NCI-H1092 (cell line): ENCODE data around the gene SNED1.

Source experiments
- DNase-seq: peaks from one replicate; lab custom pipeline; 2025; lab: John Stamatoyannopoulos, UW

Gene SNED1

DNA sequence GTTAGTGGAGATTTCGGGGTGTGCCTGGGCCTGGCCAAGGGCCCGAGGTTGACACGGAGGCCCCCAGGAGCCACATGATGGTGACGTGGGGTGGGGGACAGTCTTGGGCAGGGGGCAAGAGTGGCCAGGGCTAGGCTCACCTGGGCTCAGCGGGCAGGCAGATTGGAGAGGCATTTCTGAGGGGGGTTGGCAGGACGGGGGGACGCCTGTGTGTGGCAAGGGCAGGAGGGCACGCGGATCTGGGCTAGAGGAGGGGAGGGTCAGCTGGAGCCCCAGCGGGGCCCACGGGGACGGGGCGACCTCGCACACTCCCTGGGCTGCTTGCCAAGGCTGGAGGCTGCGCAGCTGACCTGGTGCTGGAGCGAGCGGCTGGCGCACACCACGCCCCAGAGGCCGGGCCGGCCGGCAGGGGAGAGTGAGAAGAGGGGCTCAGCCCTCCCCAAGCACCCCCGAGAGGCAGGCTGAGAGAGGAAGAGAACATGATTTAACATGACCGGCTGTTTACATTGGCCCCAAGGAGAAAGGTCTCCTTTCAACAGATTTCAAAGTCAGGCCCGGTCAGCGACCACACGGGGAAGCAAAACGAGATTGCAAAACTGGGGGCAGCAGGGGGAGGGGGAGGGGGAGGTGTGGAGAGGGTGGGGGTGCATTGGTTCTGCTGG lies 38.0 kb upstream of the SNED1 start:
- DNase-seq = no peak

DNA sequence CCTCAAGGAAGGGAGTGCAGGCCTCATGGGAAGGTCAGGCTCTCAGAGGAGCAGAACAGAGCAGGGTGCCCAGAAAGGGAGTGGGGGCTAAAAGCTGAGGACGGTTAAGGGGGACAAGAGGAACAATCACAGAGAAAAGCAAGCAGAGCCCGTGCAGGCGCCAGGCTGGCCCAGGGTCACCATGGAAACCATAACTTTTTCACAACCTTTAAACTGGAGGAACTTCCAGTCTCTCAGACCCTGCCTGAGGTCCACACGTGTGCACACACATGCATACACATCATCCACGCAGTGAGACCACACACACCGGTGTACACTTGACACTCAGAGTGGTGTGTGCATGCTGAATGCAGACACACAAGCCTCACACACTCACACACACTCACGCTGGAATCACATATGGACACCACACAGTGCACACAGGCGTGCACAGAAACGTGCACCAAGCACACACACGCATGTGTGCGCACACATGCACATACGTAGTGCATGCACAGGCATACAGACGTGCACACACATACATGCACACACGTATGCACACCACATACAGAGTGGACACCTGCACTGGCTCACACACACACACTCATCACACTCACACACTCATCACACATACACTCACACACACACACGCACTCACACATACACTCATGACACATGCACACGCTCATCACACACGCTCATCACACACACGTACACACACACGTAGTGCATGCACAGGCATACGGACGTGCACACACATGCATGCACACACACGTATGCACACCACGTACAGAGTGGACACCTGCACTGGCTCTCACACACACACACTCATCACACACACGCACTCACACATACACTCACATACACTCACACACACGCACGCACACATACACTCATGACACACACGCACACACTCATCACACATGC lies 37.2 kb upstream of the SNED1 start:
- DNase-seq = no peak

DNA sequence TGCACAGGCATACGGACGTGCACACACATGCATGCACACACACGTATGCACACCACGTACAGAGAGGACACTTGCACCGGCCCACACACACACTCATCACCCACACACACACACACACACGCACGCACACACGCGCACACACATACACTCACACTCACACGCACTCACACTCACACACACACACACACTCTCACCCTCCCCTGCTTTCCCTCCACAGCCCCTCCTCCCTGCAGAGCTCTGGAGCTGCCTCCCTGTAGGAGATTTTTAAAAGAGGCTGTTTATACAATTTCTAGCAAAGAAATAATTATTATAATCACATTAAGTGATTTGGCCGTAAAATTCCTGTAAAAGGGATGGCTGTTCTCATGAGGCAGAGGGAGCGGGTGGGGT lies 36.5 kb upstream of the SNED1 start:
- DNase-seq = no peak

DNA sequence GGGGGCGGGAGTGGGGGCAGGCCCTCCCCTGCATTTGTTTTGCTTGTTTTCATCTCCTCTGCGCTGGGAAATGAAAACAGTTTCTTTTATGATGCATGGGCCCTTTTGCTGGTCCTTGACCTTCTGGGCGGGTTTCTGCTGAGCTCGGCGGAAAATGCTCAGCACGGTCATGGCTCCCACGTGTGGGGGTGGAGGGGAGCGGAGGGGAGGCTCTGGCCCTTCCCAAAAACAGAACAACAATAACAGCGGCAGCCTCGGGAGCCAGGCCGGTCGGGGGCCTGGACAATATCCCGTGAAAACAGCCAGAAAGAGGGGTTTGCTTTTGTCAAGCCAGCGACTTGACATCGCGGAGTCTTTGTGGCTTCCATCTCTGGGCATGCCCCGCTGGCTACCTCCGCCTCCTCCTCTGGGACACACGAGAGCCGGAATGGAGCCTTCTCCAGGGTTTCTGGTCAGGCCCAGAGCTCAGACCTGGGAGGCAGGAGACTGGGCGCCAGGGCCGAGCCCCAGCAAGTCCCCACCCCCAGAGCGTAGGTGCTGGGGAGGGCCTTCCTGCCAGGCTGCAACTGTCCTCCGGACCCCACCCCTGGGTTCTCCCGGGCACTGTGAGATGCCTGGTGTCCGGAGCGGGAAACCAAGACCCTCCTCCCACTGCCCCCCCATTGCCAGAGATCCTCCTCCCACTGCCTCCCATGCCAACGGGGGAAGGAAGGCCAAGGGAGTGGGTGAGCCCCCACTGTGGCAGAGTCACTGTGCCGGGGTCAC lies 35.9 kb upstream of the SNED1 start:
- no peak for DNase-seq

DNA sequence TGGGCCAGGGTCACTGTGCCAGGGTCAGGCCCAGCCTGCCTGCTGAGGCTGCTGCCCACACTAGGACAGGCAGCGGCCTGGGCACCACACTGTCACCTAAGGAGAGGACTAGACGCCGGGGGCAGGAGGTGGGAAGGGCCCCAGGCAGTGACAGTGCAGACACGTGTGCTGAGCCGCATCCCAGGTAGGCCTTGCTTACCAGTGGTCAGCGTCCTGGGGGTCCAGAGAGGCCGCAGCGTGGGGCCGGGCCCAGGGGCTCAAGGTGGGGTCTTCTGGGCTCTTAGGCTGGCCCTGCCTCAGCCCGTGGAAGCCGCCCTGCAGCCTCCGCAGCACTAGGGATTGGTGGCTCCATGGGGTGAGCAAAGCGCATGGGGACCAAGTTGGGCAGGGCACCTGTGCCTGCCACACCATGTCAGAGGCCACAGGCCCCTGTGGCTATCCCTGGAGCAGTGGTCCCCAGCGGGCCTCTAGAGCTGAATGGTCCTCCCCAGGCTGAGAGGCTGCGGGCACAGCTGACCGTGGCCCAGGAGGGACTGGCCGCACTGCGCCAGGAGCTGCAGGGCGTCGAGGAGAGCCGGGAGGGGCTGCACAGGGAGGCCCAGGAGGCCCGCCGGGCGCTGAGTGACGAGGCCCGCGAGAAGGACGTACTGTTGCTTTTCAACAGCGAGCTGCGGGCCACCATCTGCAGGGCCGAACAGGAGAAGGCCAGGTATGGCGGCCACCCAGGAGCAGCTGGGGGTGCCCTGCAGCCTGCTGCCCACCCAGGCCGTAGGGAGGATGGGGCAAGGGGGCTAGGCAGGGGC lies 35.2 kb upstream of the SNED1 start:
- DNase-seq = no peak

DNA sequence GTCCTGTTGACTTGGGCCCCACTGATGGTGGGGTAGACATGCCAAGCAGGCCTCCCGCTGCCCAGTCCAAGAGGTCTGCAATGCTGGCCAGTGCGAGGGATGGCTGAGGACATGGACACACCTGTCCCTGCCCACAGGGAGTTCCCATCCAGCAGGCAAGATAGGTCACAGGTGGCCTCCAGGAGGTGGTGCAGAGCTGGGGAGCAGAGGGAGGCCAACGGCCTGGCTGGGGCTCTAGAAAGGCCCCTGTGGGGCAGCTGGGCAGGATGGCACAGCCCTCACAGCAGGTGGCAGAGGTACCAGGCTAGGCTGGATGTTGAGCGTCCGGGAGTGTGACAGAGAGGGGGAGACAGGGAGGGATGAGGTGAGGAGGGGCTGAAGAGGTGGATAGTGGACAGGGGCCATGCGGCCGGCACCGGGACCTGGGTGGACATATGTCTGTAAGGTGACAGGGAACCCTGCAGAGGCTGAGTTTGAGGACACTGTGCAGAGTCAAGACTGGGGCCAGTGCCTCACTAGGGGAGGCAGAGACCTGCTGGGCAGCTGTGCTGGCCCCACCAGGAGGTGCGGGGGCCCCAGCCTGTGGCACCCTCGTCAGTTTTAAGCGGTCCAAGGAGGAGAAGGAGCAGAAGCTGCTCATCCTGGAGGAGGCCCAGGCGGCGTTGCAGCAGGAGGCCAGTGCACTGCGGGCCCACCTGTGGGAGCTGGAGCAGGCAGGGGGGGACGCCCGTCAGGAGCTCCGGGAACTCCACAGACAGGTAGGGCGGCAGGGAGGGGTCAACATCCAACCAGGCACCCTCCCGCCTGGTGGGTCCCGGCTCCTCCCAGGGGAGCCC lies 34.3 kb upstream of the SNED1 start:
- DNase-seq = no peak

DNA sequence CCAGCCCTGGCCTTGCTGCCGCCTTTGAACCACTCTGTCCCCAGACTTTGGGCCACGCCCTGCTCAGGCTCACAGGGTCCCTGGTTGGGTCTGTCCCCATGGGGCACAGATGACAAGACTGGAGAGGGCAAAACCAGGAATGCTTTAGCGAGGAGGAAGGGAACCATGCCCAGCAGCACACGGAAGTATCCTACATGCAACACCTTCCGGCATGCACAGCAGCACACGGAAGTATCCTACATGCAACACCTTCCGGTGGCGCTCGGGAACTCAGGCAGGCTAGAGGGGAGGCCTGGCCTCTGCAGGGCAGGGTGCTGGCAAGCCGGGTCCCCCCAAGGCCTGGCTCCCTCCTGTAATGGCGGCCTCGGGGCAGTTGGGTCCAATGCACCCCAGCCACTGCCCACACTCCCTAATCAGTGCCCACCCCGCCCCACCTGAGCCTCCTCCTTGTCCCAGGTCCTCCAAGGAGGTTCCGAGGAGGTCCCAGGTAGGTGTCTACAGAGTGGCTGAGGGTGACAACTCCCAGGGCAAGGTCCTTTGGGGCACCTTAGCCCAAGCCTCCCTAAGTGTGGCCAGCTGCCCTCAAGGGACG lies 33.6 kb upstream of the SNED1 start:
- DNase-seq = no peak

DNA sequence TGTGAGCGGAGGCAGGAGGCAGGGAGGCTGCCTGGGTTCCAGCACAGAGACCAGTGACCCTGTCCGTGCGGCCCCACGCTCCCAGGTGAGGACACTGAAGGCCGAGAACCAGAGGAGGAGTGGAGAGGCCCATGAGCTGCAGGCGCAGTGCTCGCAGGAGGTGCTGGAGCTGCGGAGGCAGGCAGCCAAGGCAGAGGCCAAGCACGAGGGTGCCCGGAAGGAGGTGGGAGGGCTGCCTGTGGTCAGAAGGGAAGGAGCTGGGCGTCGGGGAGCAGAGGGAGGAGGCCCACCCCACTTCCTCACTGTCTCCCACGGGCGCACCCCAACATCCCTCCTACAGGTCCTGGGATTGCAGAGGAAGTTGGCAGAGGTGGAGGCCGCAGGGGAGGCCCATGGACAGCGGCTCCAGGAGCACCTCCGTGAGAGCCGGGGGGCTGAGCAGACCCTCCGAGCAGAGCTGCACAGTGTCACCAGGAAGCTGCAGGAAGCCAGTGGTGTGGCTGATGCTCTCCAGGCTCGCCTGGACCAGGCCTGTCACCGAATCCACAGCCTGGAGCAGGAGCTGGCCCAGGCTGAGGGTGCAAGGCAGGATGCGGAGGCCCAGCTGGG lies 33.0 kb upstream of the SNED1 start:
- DNase-seq = no peak

DNA sequence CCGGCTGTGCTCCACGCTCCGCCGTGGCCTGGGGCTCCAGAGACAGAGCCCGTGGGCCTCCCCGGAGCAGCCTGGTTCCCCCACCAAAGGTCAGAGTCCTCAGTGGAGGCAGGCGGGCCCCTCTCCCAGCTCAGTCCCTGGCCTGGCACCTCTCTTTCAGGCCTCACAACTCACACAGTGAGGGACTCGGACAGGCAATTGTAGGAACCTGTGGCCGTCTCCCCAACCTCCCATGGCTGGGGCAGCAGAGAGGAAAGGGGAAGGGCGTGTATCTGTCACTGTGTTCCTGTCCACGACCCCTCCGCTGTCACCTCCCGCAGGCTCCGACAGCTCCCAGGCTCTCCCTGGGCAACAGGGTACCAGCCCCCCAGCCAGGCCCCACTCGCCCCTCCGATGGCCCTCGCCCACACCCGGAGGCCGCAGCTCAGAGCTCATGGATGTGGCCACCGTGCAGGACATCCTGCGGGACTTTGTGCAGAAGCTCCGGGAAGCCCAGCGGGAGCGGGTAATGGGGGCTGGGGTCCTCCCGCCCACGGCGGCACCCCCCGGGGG lies 32.4 kb upstream of the SNED1 start:
- no peak for DNase-seq

DNA sequence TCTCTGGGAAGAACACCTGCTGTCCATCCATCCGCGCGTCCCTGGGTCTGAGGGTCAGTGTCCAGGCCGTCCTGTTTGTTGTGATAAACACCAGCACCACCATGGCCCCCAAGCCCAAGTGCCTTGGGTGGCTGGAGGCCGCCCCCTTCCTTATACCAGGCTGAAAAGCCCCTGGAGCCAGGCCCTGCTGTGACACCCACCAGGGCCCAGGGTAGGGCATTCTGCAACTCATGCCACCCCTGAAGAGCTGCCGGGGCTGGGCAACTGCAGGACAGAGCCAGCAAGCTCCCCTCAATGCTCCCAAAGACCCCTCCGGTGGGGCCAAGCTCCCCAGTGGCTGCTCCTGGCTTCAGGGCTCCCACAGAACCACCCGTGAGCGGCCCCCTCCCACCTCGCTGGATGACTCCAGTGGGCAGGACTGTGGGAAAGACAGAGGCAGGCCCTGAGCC lies 31.9 kb upstream of the SNED1 start:
- no peak for DNase-seq

DNA sequence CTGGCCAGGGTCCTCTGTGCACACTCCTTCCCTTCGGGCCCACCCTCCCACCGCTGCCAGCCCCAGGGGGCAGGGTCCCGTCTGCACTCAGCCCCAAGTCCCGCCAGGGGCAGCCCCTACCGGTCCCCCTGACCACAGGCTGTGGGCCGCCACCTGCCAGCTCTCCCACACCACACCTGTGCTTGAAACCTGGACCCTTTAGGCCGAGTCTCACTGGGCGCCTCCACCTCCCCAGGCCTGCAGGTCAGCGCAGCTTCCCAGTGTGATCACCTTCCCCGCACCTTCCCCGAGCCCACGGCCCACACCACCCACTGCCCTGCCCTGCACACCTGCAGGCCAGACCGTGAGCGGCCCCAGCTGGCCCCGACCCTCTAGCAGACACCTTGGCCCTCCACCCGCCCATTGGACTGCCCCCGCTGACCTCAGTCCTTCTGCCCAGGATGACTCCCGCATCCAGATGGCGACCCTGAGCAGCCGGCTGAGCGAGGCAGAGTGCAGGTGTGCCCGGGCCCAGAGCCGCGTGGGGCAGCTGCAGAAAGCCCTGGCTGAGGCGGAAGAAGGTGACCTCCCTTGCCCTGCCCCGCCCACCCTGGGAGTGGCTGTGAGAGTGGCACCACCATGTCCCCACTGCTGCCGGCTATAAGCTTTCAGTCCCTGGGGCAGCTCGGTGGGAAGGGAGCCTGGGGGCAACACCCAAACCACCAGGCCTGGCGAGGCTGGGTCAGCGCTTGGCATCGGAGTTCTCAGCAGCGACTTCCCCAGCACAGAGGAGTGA lies 31.3 kb upstream of the SNED1 start:
- no peak for DNase-seq

DNA sequence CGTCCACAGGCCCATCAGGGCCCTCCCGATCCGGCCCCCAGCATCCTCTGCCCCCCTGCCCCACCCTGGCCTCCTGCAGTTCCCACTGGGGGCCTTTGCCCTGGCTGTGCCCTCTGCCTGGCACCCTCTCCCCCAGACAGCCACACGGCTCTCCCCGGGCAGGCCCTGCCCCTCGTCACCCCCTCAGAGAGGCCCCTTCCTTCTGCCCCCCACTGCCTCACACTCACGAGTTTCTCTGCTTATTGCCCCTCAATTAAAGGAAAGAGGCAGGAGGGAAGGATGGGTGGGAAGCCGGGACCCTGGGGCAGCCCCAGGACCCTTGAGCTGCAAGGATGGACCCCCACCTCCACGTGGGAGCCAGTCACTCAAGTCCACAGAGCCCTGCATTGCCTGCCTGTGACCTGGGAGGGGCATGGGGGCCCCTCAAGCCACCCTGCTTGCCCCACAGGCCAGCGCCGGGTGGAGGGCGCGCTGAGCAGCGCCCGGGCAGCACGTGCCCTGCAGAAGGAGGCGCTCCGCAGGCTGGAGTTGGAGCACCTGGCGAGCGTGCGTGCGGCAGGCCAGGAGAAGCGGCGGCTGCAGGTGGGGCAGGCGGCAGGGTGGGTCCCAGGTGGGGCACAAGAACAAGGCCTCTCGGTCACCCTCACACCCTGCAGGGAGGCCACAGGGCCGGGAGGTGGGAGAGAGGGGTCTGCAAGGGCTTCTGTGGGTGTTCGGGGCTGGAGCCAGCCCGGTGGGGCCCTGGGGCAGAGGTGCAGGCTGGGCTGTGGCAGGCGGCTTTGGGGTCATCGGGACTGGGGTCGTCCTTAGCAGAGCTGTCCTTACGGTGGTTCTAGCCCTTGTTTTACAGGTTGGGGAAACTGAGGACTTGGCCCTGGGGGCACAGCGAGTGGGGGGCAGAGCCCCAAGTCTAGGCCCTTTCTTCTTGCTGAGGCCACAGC lies 30.5 kb upstream of the SNED1 start:
- no peak for DNase-seq

DNA sequence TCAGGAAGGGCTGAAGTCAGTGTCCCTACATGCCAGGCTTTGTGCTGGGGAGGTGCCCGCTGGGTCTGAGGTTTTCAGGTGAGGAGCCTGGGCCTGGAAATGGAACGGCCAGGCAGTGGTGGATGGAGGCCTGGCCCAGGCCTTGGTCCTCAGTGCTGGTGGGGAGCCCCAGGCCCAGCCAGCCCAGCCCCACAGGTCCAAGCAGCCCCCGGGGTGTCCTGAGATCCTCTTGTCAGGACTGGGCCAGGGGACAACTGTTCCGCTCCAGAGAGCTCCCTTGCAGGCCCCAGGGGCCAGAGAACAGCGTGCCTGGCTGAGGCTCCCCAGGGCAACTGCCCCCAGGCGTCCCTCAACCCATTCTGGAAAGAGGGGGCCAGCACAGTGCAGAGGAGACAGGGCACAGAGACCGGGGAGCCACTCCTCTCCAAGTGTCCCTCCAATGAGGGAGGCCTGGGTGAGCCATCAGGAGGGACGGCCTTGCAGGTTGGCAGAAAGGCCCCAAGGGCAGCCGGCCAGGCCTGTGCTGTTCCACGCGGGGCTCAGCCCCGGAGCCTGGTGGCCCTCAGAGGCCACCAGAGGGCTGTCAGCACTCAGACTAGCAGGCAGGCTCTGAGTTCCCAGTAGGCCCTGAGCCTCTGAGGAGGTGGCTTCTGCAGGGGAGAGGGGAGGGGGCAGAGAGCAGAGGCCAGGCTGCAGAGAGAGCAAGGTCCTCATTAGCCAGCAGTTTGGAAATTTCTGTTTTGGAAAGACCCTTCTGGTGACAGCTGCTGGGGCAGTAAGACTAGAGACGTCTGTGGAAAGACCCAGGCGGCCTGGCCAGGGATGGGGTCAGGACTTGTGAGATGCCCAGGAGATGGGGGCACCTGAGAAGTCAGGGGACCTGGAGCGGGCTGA lies 29.4 kb upstream of the SNED1 start:
- no peak for DNase-seq

DNA sequence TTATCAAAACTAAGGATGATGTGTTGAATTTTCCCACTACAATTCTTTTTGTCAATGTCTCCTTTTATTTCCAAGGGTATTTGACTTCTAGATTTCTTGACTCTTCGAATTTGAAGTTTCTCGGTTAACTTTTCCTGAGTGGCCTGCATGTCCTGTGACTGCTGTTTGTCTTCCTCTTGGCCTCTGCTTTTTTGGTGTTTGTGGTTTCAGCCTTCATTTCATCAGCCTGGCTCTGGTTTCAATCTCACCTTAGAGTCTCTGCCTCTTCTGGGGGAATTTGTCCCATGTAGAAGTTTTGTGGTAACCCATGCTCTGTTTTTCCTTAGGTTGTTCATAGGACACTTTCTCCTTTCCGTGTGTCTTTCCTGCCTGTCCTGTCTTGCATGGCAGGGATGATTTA lies 28.3 kb upstream of the SNED1 start:
- no peak for DNase-seq

DNA sequence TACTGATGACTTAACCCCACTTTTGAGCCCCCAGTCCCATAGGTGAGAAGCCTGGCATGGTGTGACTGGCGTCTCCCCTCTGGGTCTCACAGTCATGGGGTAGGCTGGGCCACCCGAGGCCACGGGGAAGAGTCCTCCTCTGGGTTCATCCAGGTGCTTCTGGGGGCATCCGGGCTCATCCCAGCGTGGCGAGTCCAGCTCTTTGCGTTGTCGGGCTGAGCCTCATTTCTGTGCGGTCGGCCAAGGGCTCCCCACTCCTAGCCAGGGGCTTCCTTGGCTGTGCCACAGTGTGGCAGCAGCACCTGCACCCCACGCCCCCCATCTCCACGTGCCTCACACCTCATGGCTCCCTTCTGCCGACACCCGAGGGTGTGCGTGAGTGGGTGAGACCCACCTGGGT lies 27.6 kb upstream of the SNED1 start:
- DNase-seq = no peak

DNA sequence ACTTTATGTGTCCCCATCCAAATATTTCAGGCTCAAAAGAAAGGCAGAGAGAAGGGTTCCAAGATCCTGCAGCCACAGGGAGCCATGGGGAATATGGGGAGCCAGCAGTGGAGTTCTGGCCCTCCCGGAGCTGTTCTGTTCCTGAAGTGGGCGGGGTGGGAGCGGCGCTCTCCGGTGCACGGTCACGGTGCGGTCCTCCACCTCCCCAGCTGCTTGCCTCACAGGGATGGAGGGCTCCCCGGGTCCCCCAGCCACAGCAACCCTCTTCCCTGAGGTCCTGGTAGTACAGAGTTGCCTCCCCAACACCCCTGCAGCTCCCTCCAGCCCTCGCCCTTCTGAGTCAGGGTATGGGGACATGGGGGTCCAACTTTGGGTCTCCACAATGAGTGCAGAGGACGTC lies 26.2 kb upstream of the SNED1 start:
- no peak for DNase-seq
